Measurements from ENCODE around the gene CCDC12.

The CCDC12 gene

DNA sequence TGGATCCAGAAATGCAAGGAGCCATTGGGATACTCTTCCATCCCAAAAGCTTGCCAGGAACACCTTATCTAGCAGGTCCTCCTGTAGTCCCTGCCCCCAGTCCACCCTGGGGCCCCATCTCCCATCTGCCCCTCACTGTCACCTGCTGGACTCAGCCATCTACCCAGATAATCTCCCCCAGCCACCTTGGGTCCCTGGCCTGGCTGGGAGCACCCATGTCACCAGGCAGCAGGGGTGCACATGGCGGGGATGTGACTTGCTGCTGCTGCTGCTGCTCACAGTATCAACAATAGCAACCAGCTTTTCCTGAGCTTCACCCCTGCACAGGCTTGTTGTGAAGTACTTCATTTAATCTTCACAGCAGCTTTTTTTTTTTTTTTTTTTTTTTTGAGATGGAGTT, 86.4 kb downstream of the CCDC12 start:
- no peak for DNase-seq

GRCh38 chr3:46889381-46890110, 87.0 kb downstream of the CCDC12 start:
- DNase-seq: no peak

GRCh38 chr3:46888705-46889104, 87.8 kb downstream of the CCDC12 start:
- no peak for DNase-seq

DNA sequence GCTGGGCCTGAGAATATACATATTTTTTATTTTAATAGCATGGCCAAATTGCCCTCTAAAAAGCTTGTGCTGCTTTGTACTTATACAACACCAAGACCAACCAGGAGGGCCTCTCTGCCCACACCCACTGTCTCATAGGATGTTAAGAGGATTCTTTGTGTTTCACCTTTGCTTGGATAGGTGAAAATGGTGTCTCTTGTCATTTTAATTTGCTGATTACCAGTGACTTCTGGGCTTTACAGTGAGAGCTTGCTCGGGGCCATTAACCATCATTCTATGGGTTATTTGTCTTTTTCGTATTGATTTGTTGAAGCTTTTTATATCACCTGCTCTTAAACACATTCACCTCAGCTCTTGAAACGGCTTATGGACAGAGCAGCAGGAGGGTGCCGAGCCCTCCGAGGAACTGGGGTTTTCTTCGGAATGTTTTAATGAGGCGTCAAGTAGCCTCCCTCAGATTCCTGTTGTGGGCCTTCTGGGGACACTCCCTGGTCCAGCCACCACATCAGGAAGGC, 88.5 kb downstream of the CCDC12 start:
- no peak for DNase-seq

DNA sequence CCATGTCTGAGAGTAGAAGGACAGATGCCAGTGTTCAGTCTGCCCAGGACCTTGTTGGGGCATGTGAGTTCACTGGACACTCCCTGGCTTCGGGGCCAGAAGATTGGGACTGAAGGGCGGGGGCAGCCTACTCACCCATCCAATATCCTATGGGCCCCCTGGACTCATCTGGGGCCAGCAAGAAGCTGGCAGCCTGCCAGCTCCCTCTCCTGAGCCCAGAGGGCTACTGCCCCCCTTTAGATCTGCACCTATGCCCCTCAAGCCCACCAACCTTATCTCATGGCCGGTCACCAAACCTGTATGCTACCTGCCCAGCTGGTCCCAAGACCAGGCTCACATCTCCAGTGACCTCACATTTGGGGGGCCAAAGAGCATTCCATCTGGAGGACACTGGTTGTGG, 90.9 kb downstream of the CCDC12 start:
- DNase-seq: no peak

- DNase-seq: no peak
Measured at GRCh38 chr3:46884929-46885328, 91.6 kb downstream of the CCDC12 start.

GRCh38 chr3:46884427-46884826, 92.1 kb downstream of the CCDC12 start:
- DNase-seq: no peak

DNA sequence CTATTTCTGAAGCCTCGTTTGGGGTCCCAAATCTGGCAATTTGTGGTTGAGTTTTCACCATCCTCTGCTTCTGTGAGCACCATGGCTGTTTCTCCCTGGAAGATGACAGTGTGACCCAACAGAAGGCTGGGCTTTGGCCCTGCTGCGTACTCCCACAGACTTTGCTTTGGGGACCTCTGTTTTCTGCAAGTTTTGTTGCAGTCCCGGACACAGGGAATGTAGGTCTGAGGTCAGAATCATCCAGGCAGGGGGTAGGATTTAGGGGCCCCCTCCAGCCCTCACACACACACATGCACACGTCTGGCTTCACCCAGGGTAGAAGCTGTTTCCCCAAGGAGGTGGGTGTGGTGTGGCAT, 92.7 kb downstream of the CCDC12 start:
- DNase-seq: no peak

- peak; percentile 37 for DNase-seq
Measured at GRCh38 chr3:46883054-46883829, 93.3 kb downstream of the CCDC12 start.

GRCh38 chr3:46882377-46883053, 94.0 kb downstream of the CCDC12 start:
- peak; percentile 27 for DNase-seq

GRCh38 chr3:46881596-46882376, 94.8 kb downstream of the CCDC12 start:
- peak; percentile 45 for DNase-seq

DNA sequence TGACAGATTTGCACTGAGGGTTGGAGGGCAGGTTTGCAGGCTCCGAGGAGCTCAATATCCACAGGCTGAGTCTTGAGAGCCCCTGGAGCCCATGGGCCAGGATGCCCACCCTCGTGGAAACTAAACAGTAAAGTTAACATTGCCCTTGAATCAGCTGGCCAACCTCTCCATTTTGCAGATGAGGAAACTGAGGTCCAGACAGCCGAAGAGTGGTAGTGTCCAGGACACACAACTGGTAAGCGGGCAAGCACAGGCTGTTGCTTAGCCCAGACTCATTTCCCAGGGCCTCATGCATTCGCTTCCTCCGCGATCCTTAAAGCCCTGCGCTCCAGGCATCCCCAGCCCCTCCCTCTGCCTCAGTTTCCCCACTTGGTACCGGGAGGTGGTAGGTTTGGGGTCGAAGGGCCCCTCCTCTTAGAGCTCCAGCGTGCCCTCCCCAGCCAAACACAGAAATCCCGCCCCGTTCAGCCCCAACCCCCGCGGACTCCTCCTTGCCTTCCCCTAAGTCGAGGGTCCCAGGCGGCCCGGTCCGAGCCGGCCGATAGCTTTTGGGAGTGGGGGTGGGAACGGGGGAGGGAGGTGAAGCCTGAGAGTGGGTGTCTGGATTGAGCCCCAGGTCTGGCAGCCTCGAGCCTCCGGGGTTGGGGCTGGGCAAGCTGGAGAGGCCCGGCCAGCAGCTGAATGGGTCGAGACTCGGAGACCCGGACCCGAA, 95.5 kb downstream of the CCDC12 start:
- DNase-seq: no peak

GRCh38 chr3:46878781-46879436, 97.6 kb downstream of the CCDC12 start:
- DNase-seq: no peak

- DNase-seq: no peak
Measured at GRCh38 chr3:46877406-46878125, 99.0 kb downstream of the CCDC12 start, which contains the start of gene PTH1R. Gene PTH1R, plus strand, starts transcription at chr3:46877721. Its CDS starts 5,839 bp downstream, at chr3:46883560.

- no peak for DNase-seq
Measured at GRCh38 chr3:46876313-46877300, 99.9 kb downstream of the CCDC12 start.

- DNase-seq: no peak
Measured at GRCh38 chr3:46875560-46875959, 101.0 kb downstream of the CCDC12 start.

DNA sequence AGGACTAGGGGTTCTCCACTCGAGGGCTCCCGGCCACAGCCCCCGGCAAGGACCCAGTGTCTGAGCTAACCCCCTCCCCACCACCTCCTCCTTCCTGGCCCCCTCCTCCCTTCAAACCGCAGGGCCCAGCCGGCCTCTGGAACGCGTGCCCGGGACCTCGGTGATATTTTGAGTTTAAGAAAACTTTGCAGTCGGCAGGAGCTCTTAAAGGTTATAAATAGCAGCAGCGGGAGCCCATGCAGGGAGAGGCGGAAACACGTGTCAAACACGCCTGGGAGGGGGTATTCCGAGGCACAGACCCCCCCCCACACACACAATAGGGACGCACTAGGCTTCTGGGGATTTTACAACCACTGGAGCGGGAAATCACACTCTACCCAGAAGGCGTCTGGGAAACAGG, 102.1 kb downstream of the CCDC12 start:
- DNase-seq: peak; percentile 22

DNA sequence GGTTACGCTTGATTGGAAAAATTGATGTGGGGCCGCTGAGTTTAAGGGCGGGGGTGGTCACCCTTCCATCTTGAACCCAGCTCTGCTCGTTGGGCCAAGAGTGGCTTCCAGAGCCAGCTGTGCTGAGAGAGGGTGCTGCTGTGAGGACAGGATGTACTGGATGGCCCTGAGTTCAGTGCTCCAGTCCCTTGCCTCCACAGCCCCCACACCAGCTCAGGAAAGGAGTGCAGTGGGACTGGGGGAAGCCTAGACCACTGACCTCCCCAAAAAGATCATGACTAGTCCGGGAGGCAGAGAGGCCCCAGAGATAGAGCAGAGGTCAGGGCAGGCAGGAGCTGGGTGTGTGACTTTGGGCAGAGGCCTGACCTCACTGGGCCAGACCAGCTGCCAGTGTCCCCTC, 103.0 kb downstream of the CCDC12 start:
- DNase-seq: no peak
